Pancreas (tissue), 10 donors: Measurements from ENCODE around the gene MYO15B. TPM values are rescaled to one million over a fixed set of nuclear protein-coding genes. Genes with fewer than 3 reads are reported as not detected.

Source experiments
- ATAC-seq, 4 donors: fragments of 200-7000 bp; cut with Tn5 transposase; one replicate each; pipeline versions ENCODE4 v1.8.0 to v1.9.1; 2020; ENCODE audit warnings: mild to moderate bottlenecking in 4 of 4, moderate library complexity in 4 of 4
- DNase-seq, 6 donors: peaks; one replicate each; pipeline ENCODE4 v3.0.0-alpha.2; 2020
- FAIRE-seq: peaks from 2 replicates; lab custom pipeline; 2012; peaks lifted over from hg19 to GRCh38; lab: Jason Lieb, UNC
- H3K27ac ChIP-seq, 4 donors: fragments of 200-600 bp; sonication (generic); 1 replicate in 3 of 4; 2 replicates in 1 of 4; pipeline versions ENCODE4 v1.5.0 to v1.8.0; 2020
- H3K27me3 ChIP-seq, 4 donors: fragments of 200-600 bp; one replicate each; pipeline ENCODE4 v1.8.0; 2021
- H3K36me3 ChIP-seq, 3 donors: fragments of 200-600 bp; sonication (generic) in 1 of 3; one replicate each; pipeline versions ENCODE4 v1.5.0 to v1.8.0; 2020 to 2021
- H3K4me1 ChIP-seq, 3 donors: fragments of 200-600 bp; one replicate each; pipeline ENCODE4 v1.8.0; 2021
- H3K4me3 ChIP-seq, 4 donors: fragments of 200-600 bp; sonication (generic) in 2 of 4; one replicate each; pipeline versions ENCODE4 v1.5.0 to v1.8.0; 2020 to 2021
- H3K9me3 ChIP-seq, 4 donors: fragments of 200-600 bp; one replicate each; pipeline ENCODE4 v1.8.0; 2021
- WGBS, 2 donors: extraction: QIAGEN DNeasy Blood & Tissue Kit; methylation state at CpG; one replicate each; pipeline ENCODE4 v1.1.7; 2013; 5-methylcytosine and 5-hydroxymethylcytosine counted together
- intact Hi-C, 3 donors: fragments of 100-400 bp; cut with DNase I; formaldehyde crosslinking; loops; one replicate each; pipeline versions ENCODE4 v1.11.1 to v1.14.2; 2022
- polyA plus RNA-seq, 2 donors: library from polyadenylated mRNA; stranded (reverse); fragments of 200-250 nt; gene quantifications; one replicate each; pipeline ENCODE4 v1.2.3, GENCODE V29; 2013
- total RNA-seq, 6 donors: library from RNA; stranded (reverse); fragmentation: NEBNext Ultra II Directional in 4 of 6; extraction: Animal tissue kit (Norgen Biotek cat#: 25700) in 4 of 6; gene quantifications; one replicate each; pipeline versions ENCODE4 v1.2.1 to v1.2.4, GENCODE V29; 2021 to 2023
- TF ChIP-seq, protein P1 (sequence below), 4 donors: fragments of 200-600 bp; sonication (generic) in 3 of 4; IDR thresholded peaks; one replicate each; pipeline versions ENCODE4 v1.5.0 to v1.8.0; 2021; ENCODE audit warnings: antibody characterized with exemption in 4 of 4
- donor health status: healthy with polysubstance abuse.
- donor health status: DM: no; HTN: no; CAD: no; lungs with moderate emphysema.
- donor health status: DM: no; HTN: no; CAD: no.
- donor health status: control.
- donor health status: control.
- donor health status: Bipolar disorder and iron deficiency.
- donor health status: DM: yes; HTN: yes; CAD: no.
- donor health status: DM: no; HTN: no; CAD: no.
- donor health status: DM: no; HTN: no; CAD: no.
- donor health status: DM: yes; HTN: yes; CAD: no.

Gene MYO15B
- total and polyA plus RNA-seq, 8 donors = 25.9 to 325 (median 47.1) TPM

DNA sequence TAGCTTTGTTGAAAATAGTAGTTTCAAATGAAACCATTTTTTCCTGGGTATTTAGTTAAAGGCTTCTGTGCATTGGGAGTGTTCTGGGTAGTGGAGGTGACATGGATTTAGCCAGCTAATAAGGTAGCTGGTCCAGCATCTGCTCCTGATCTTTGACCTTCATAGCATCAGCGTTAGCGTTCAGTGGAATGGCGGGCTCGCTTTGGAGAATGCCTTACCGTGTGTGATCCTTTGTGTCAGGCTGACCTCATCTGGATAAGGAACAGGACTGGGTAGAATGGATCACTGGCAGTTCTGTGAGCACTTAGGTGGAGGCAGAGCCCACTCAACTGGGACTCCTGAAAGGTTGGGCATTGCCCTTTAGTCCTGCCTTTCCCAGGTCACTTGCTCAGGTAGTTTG is 83.3 kb downstream of the MYO15B start:
- Histone ChIP-seq H3K36me3 (peaks cover 3 to 36% (median 14%) of the 10 kb centered on the region in 3 donors), H3K4me1 (peaks cover 0 to 20% (median 13%) of the 10 kb centered on the region in 3 donors), H3K9me3 (no peaks in the 10 kb centered on the region), H3K4me3 (no peak overlapping the region), H3K27me3 (no peaks in the 10 kb centered on the region), H3K27ac (no peak overlapping the region)
- TF ChIP-seq, protein P1, sequence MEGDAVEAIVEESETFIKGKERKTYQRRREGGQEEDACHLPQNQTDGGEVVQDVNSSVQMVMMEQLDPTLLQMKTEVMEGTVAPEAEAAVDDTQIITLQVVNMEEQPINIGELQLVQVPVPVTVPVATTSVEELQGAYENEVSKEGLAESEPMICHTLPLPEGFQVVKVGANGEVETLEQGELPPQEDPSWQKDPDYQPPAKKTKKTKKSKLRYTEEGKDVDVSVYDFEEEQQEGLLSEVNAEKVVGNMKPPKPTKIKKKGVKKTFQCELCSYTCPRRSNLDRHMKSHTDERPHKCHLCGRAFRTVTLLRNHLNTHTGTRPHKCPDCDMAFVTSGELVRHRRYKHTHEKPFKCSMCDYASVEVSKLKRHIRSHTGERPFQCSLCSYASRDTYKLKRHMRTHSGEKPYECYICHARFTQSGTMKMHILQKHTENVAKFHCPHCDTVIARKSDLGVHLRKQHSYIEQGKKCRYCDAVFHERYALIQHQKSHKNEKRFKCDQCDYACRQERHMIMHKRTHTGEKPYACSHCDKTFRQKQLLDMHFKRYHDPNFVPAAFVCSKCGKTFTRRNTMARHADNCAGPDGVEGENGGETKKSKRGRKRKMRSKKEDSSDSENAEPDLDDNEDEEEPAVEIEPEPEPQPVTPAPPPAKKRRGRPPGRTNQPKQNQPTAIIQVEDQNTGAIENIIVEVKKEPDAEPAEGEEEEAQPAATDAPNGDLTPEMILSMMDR (IDR thresholded peaks at IDR 0.05) = no peak
- DNase-seq = no peak
- FAIRE-seq = no peak
- no peak for ATAC-seq
- intact Hi-C loops = loop anchor here in 2 of 3 donors (5.0 to 10.0 kb wide), 2 partner anchors 74 to 81 kb away; no protein-coding TSS in a partner anchor
- WGBS, 2 donors = 64 to 66% methylated on average over 5 of the region's 5 CpGs

DNA sequence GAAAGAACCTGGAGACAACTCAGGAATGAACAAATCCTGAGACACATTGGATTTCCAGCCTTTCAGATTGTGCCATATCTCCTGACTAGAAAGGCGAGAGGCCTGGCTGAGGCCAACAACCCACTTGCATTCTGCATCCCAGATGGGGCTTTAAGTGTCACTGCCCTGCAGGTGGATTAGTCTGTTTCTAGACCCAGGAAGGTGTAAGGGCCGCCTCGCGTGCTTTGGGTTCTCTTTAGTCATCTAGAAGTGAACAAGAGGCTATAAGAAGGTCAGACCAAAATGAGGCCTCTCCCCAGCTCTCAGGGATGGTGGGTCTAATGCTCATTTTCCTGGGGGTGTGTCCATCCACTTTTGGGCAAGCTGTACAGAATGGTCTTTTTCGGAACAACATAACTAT is 84.4 kb downstream of the MYO15B start:
- Histone ChIP-seq H3K4me3 (no peak overlapping the region), H3K4me1 (peaks cover 0 to 14% (median 6%) of the 10 kb centered on the region in 3 donors), H3K27ac (no peak overlapping the region), H3K36me3 (peaks cover 3 to 36% (median 14%) of the 10 kb centered on the region in 3 donors), H3K9me3 (no peaks in the 10 kb centered on the region), H3K27me3 (no peaks in the 10 kb centered on the region)
- DNase-seq = no peak
- no peak for ATAC-seq
- FAIRE-seq = no peak
- TF ChIP-seq, protein P1 (IDR thresholded peaks at IDR 0.05) = no peak
- WGBS, 2 donors = 93 to 97% methylated on average over 5 of the region's 5 CpGs
- intact Hi-C loops = loop anchor here (2.0 to 10.0 kb wide), 3 partner anchors 73 to 80 kb away; no protein-coding TSS in a partner anchor

DNA sequence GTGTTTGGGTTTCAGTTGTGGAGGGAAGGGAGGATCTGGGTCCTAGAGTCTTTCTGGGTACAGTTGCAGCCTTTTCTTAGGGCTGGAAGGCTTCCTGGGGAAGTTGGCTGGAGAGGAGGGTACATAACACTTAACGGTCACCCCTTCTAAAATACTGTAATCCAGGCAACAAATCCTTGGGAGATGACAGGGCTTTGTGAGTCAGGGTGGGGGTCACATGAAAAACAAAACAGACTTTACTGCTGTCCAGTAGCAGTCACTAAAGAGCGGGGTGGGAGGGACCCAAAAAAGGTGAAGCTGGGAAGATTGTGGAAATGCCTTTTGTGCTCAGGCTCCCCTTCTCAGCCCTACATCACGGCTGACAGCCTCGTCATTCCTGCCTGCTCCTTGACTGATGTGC is 85.9 kb downstream of the MYO15B start:
- FAIRE-seq (no peak), DNase-seq (peak in 1 of 6 donors; percentile 11), ATAC-seq (no peak)
- Histone ChIP-seq H3K4me3 (no peak overlapping the region), H3K27me3 (no peaks in the 10 kb centered on the region), H3K4me1 (peaks cover 0 to 6% (median 0%) of the 10 kb centered on the region in 3 donors), H3K27ac (no peak overlapping the region), H3K36me3 (peaks cover 3 to 36% (median 14%) of the 10 kb centered on the region in 3 donors), H3K9me3 (no peaks in the 10 kb centered on the region)
- WGBS, 2 donors = 82 to 85% methylated on average over 4 of the region's 4 CpGs
- TF ChIP-seq, protein P1 (IDR thresholded peaks at IDR 0.05) = no peak
- intact Hi-C loops = loop anchor here (2.0 to 10.0 kb wide), 3 partner anchors 71 to 79 kb away; no protein-coding TSS in a partner anchor

Other genes starting within 250 kb of the MYO15B start
- gene GRB2, start 182.1 kb upstream of the MYO15B start, total RNA-seq = 10 to 100 TPM; 25.2 to 64.7 (median 36.5) TPM
- gene GRB2, start 182.1 kb upstream of the MYO15B start, polyA plus RNA-seq = 10 to 100 TPM; 18.5 to 24.4 TPM
- 10 to 100 TPM; 29.9 to 53.3 (median 34.9) TPM for gene TMEM94, start 131.2 kb upstream of the MYO15B start, total RNA-seq
- gene TMEM94, start 131.2 kb upstream of the MYO15B start, polyA plus RNA-seq = 10 to 100 TPM; 55.4 to 64.9 TPM
- gene CASKIN2, start 72.3 kb upstream of the MYO15B start, total RNA-seq = 10 to 100 TPM; 12.2 to 20.7 (median 13.2) TPM
- 10 to 100 TPM; 12.1 to 14.7 TPM for gene CASKIN2, start 72.3 kb upstream of the MYO15B start, polyA plus RNA-seq
- 10 to 100 TPM; 14.9 to 20.0 (median 19.1) TPM for gene TSEN54, start 71.3 kb upstream of the MYO15B start, total RNA-seq
- gene TSEN54, start 71.3 kb upstream of the MYO15B start, polyA plus RNA-seq = 100 to 1,000 TPM in 1 of 2 donors, 10 to 100 TPM in 1; 55.1 to 105 TPM
- gene LLGL2, start 62.1 kb upstream of the MYO15B start, total RNA-seq = 100 to 1,000 TPM in 3 of 6 donors, 10 to 100 TPM in 3; 87.8 to 130 (median 101) TPM
- gene LLGL2, start 62.1 kb upstream of the MYO15B start, polyA plus RNA-seq = 100 to 1,000 TPM; 286 to 296 TPM
- 1 to 10 TPM in 1 of 6 donors, under 1 TPM in 5; 0.55 to 1.2 (median 0.82) TPM for gene SMIM5, start 45.6 kb downstream of the MYO15B start, total RNA-seq
- 10 to 100 TPM in 1 of 2 donors, 1 to 10 TPM in 1; 6.3 to 15.3 TPM for gene SMIM5, start 45.6 kb downstream of the MYO15B start, polyA plus RNA-seq
- 10 to 100 TPM in 4 of 6 donors, 1 to 10 TPM in 2; 8.7 to 29.4 (median 12.8) TPM for gene RECQL5, start 79.4 kb downstream of the MYO15B start, total RNA-seq
- gene RECQL5, start 79.4 kb downstream of the MYO15B start, polyA plus RNA-seq = 10 to 100 TPM; 54.3 to 65.2 TPM
- gene SAP30BP, start 79.5 kb downstream of the MYO15B start, total RNA-seq = 10 to 100 TPM; 22.4 to 45.3 (median 37.0) TPM
- gene SAP30BP, start 79.5 kb downstream of the MYO15B start, polyA plus RNA-seq = 100 to 1,000 TPM in 1 of 2 donors, 10 to 100 TPM in 1; 81.8 to 106 TPM
- gene ITGB4, start 133.7 kb downstream of the MYO15B start, total RNA-seq = 10 to 100 TPM; 16.4 to 50.5 (median 20.3) TPM
- 10 to 100 TPM; 23.0 to 25.2 TPM for gene ITGB4, start 133.7 kb downstream of the MYO15B start, polyA plus RNA-seq
- gene GALK1, start 177.4 kb downstream of the MYO15B start, total RNA-seq = 10 to 100 TPM; 18.0 to 23.2 (median 19.6) TPM
- 10 to 100 TPM; 25.5 to 29.8 TPM for gene GALK1, start 177.4 kb downstream of the MYO15B start, polyA plus RNA-seq
- gene UNK, start 197.0 kb downstream of the MYO15B start, total RNA-seq = 10 to 100 TPM; 12.8 to 18.0 (median 14.0) TPM
- gene UNK, start 197.0 kb downstream of the MYO15B start, polyA plus RNA-seq = 10 to 100 TPM; 28.7 to 28.9 TPM